ENCODE measurements around the gene TCL1B. TPM values are rescaled to one million over a fixed set of nuclear protein-coding genes. Genes with fewer than 3 reads are reported as not detected.

TCL1B gene
- total RNA-seq, 1 experiment from 2014 or later: 3.6 TPM

DNA sequence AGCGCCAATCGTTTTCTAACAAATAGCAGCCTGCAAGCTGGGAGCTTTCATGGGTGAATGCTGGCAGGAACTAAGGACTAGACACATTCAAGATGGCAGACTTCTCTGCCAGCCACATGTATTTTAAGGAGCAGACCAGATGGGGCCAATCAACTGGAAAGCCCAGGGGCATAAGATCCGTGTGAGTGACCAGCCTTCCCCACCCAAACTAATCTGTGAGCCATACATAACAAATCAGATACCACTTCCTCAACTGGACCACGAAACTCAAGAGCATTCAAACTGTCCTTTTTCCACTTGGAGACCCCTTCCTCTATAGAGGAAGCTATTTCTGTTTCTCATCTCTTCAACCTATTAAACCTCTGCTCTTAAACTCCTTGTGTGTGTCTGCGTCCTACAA, 9.7 kb downstream of the TCL1B start:
- no peak overlapping the region for H2AK5ac ChIP-seq (ENCODE audit: insufficient read length, low read length)
- Mint-ChIP-seq H3K36me3 (ENCODE audit: insufficient read depth in 1 of 3, low read depth in 3 of 3) (0 out of 7 replicates have a peak, but pooled peaks cover 0 to 3% (median 0%) of the 10 kb centered on the region in 3 experiments), H3K27me3 (ENCODE audit: low read depth) (peaks cover 98% of the 10 kb centered on the region), H3K4me1 (peaks cover 30% of the 10 kb centered on the region in 2 experiments), H3K4me3 (no peak overlapping the region), H3K9me3 (no peaks in the 10 kb centered on the region; a peak in 2 of 5 replicates), H3K27ac (no peak overlapping the region; a peak in 1 of 7 replicates)
- TF ChIP-seq, protein P1, sequence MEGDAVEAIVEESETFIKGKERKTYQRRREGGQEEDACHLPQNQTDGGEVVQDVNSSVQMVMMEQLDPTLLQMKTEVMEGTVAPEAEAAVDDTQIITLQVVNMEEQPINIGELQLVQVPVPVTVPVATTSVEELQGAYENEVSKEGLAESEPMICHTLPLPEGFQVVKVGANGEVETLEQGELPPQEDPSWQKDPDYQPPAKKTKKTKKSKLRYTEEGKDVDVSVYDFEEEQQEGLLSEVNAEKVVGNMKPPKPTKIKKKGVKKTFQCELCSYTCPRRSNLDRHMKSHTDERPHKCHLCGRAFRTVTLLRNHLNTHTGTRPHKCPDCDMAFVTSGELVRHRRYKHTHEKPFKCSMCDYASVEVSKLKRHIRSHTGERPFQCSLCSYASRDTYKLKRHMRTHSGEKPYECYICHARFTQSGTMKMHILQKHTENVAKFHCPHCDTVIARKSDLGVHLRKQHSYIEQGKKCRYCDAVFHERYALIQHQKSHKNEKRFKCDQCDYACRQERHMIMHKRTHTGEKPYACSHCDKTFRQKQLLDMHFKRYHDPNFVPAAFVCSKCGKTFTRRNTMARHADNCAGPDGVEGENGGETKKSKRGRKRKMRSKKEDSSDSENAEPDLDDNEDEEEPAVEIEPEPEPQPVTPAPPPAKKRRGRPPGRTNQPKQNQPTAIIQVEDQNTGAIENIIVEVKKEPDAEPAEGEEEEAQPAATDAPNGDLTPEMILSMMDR (conservative IDR thresholded peaks at IDR 0.05): no peak
- H2BK5ac ChIP-seq (ENCODE audit: insufficient read length, low read length): no peak overlapping the region
- no peak overlapping the region for H3T11ph ChIP-seq (ENCODE audit: low read length)
- no peaks in the 10 kb centered on the region; the same call in 1 of the 2 replicates for H3K4me1 ChIP-seq (ENCODE audit: insufficient read depth, low read length)
- H4K20me1 ChIP-seq (ENCODE audit: control insufficient read depth, insufficient read depth, insufficient read length): peaks cover 2% of the 10 kb centered on the region
- H2BK120ac ChIP-seq (ENCODE audit: low read depth, low read length, poor library complexity, severe bottlenecking): no peak overlapping the region
- H3K23me2 ChIP-seq (ENCODE audit: insufficient read length, low read depth, low read length, poor library complexity, severe bottlenecking): no peaks in the 10 kb centered on the region
- H3K79me2 ChIP-seq (ENCODE audit: insufficient read depth, low read length): no peaks in the 10 kb centered on the region
- H3K27me3 ChIP-seq (ENCODE audit: insufficient read depth, low read length): peaks cover 24% of the 10 kb centered on the region; the same call in 1 of the 2 replicates
- no peak overlapping the region for H3K23ac ChIP-seq (ENCODE audit: insufficient read length, low read depth, low read length)
- no peaks in the 10 kb centered on the region for H3K9me3 ChIP-seq (ENCODE audit: control insufficient read depth, low read depth, low read length)
- H2BK15ac ChIP-seq (ENCODE audit: low read depth, low read length): no peak overlapping the region
- no peak for DNase-seq
- H4K5ac ChIP-seq (ENCODE audit: insufficient read length, low read depth, low read length): no peak overlapping the region
- H2BK20ac ChIP-seq (ENCODE audit: low read depth, low read length, poor library complexity, severe bottlenecking): no peak overlapping the region
- no peak overlapping the region for H3K4me2 ChIP-seq (ENCODE audit: insufficient read depth, insufficient read length, low read length)
- no peak overlapping the region for H2AFZ ChIP-seq (ENCODE audit: low read length)
- H2BK12ac ChIP-seq (ENCODE audit: insufficient read length, low read depth, low read length): no peak overlapping the region
- no peak overlapping the region for H3K14ac ChIP-seq (ENCODE audit: insufficient read depth, low read length)
- WGBS (ENCODE audit: extremely low coverage, insufficient read length, low lambda C conversion rate): no CpG with 5 or more reads among the region's 5 CpGs
- H3K27ac ChIP-seq (ENCODE audit: insufficient read length, low read depth, low read length): no peak overlapping the region
- H4K91ac ChIP-seq (ENCODE audit: insufficient read length, low read depth, low read length): no peak overlapping the region
- H3K9ac ChIP-seq (ENCODE audit: extremely low read depth, insufficient read length, low read length): no peak overlapping the region
- no peak overlapping the region for H3K56ac ChIP-seq (ENCODE audit: insufficient read length, low read depth, low read length)
- H4K8ac ChIP-seq (replicated peaks; ENCODE audit: insufficient read length, low read depth, low read length): no peak overlapping the region
- no peaks in the 10 kb centered on the region for H3K79me1 ChIP-seq (ENCODE audit: insufficient read depth, low read depth, low read length, poor library complexity, severe bottlenecking)
- H3K18ac ChIP-seq (ENCODE audit: insufficient read length, low read depth, low read length): no peak overlapping the region
- H3K4ac ChIP-seq (ENCODE audit: low read depth, low read length): no peak overlapping the region
